Measurements from ENCODE around the gene STK17A. TPM values are rescaled to one million over a fixed set of nuclear protein-coding genes. Genes with fewer than 3 reads are reported as not detected.

STK17A gene
- total RNA-seq, 3 donors from 2014 or later (not counting 1 experiment from before 2014, with no cell fraction given), result 92.9 to 135 (median 111) TPM

DNA sequence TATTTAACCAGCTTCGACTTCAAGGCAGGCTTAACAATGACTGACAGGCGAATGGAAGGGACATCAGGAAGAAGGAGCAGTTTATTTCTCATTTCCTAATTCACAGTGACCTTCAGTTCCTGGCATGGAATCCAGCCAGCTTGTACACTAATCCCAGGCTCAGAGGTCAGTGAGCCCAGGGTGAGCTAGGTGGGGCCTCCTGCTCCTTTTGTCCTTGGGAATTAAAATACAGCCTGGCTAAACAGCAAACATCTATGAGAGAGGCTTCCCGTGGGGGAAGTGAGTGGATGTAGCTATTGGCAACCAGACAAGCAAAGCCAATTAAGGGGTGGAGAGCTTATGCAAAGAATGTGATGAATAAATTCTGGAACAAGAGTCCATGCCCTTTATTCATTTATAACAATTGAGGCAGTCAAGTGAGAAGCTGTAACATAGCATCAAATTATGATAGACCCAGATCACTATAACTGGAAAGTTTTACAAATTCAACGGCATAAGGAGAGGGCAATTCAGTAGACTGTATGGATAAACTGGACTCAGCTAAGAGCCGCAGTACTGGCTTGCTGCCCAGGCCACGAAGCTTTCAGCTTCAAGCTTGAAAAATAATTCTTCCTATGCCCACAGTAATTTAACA, 57.1 kb downstream of the STK17A start:
- H3K4me1 ChIP-seq (ENCODE audit: control insufficient read depth, insufficient read depth, low read length), result peaks cover 64% of the 10 kb centered on the region
- H3K36me3 Mint-ChIP-seq, result peaks cover 25% of the 10 kb centered on the region
- DNase-seq (peak in 1 of 2 donors; percentile 31), ATAC-seq (no peak)
- H3K4me3 Mint-ChIP-seq, result no peak overlapping the region
- H3K36me3 ChIP-seq (ENCODE audit: control insufficient read depth, insufficient read depth, low read length), result peaks cover 67% of the 10 kb centered on the region
- H3K9me3 ChIP-seq (ENCODE audit: control insufficient read depth, insufficient read depth, low read length), result no peaks in the 10 kb centered on the region
- WGBS (ENCODE audit: insufficient coverage), result 93% methylated on average over 6 of the region's 6 CpGs
- no peak overlapping the region for H3K4me3 ChIP-seq (ENCODE audit: low read length)
- peaks cover 83 to 86% of the 10 kb centered on the region in 2 donors for H3K4me1 Mint-ChIP-seq
- H3K9me3 Mint-ChIP-seq, result no peaks in the 10 kb centered on the region
- H3K27me3 ChIP-seq (ENCODE audit: control insufficient read depth, insufficient read depth, low read length), result no peaks in the 10 kb centered on the region
- no peaks in the 10 kb centered on the region for H3K27me3 Mint-ChIP-seq (ENCODE audit: low read depth in 2 of 2)
- no peak for TF ChIP-seq CTCF (IDR thresholded peaks at IDR 0.05)
- peak overlapping the region; percentile 91 to 95 for H3K27ac Mint-ChIP-seq
- peak overlapping the region; percentile 14 for H3K27ac ChIP-seq (ENCODE audit: low read length)
- intact Hi-C loops (cut with micrococcal nuclease), result no loop called here

- H3K9me3 Mint-ChIP-seq, result no peaks in the 10 kb centered on the region
- DNase-seq (no peak), ATAC-seq (no peak)
- no peak overlapping the region for H3K4me3 Mint-ChIP-seq
- Histone ChIP-seq H3K4me1 (ENCODE audit: control insufficient read depth, insufficient read depth, low read length) (peaks cover 67% of the 10 kb centered on the region), H3K4me3 (ENCODE audit: low read length) (no peak overlapping the region), H3K27ac (ENCODE audit: low read length) (no peak overlapping the region), H3K9me3 (ENCODE audit: control insufficient read depth, insufficient read depth, low read length) (no peaks in the 10 kb centered on the region), H3K27me3 (ENCODE audit: control insufficient read depth, insufficient read depth, low read length) (no peaks in the 10 kb centered on the region), H3K36me3 (ENCODE audit: control insufficient read depth, insufficient read depth, low read length) (peaks cover 60% of the 10 kb centered on the region)
- peak overlapping the region; percentile 91 to 95 for H3K27ac Mint-ChIP-seq
- WGBS (ENCODE audit: insufficient coverage), result 88% methylated on average over 1 of the region's 3 CpGs
- intact Hi-C loops (cut with micrococcal nuclease), result no loop called here
- peaks cover 25% of the 10 kb centered on the region for H3K36me3 Mint-ChIP-seq
- no peaks in the 10 kb centered on the region for H3K27me3 Mint-ChIP-seq (ENCODE audit: low read depth in 2 of 2)
- TF ChIP-seq CTCF (IDR thresholded peaks at IDR 0.05), result no peak
- peaks cover 85 to 88% of the 10 kb centered on the region in 2 donors for H3K4me1 Mint-ChIP-seq
Measured at GRCh38 chr7:43640679-43641078, 57.8 kb downstream of the STK17A start.

DNA sequence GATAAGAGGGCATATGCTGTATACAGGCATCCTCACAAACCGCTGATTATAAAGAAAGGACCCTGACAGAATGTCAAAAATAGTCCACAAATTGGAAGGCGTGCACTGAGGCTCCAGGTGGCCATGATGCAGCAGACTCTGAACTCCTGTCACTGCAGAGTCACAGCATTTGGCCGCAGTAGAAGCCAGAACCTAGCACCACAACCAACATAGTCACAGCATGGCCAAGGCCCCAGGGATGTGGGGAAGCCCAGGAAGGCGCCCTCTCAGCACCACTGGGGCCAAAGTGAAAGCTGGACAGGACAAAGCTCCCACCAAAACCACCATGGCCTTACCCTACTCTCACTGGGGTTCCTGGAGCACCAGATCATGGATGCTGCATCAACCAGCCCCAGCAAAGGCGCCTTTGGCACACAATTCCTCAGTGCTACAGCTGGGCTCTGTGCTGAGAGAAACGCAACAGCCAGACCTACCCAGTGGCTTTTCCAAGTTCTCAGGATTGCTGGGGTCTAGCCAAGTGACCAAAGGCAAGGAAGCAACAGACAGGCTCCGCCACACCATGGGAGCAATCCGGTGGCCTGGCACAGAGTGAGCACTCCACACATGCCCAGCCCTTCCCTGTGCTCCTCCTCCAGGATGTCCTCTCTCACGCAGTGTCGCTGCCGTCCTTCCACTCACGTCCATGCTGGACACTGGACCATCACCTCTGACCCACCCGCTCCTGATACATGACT, 60.2 kb downstream of the STK17A start:
- no peaks in the 10 kb centered on the region for H3K27me3 ChIP-seq (ENCODE audit: control insufficient read depth, insufficient read depth, low read length)
- H3K27ac Mint-ChIP-seq, result peak overlapping the region; percentile 92 to 99
- peaks cover 79% of the 10 kb centered on the region for H3K4me1 ChIP-seq (ENCODE audit: control insufficient read depth, insufficient read depth, low read length)
- H3K9me3 Mint-ChIP-seq, result no peaks in the 10 kb centered on the region
- H3K9me3 ChIP-seq (ENCODE audit: control insufficient read depth, insufficient read depth, low read length), result no peaks in the 10 kb centered on the region
- 81% methylated on average over 13 of the region's 13 CpGs for WGBS (ENCODE audit: insufficient coverage)
- H3K4me3 ChIP-seq (ENCODE audit: low read length), result no peak overlapping the region
- TF ChIP-seq CTCF (IDR thresholded peaks at IDR 0.05), result no peak
- intact Hi-C loops (cut with micrococcal nuclease), result no loop called here
- peaks cover 13% of the 10 kb centered on the region for H3K36me3 Mint-ChIP-seq
- peak overlapping the region; percentile 49 for H3K27ac ChIP-seq (ENCODE audit: low read length)
- peak overlapping the region; percentile 75 for H3K4me3 Mint-ChIP-seq
- no peaks in the 10 kb centered on the region for H3K27me3 Mint-ChIP-seq (ENCODE audit: low read depth in 2 of 2)
- DNase-seq (peak in 1 of 2 donors; percentile 31), ATAC-seq (peak; percentile 51 to 79 (median 54))
- H3K4me1 Mint-ChIP-seq, result peaks cover 85 to 88% of the 10 kb centered on the region in 2 donors
- H3K36me3 ChIP-seq (ENCODE audit: control insufficient read depth, insufficient read depth, low read length), result peaks cover 41% of the 10 kb centered on the region
